Suprapubic skin (tissue), 4 donors: ENCODE results near the gene TAGLN2.

ENCODE experiments used
- CTCF ChIP-seq, 2 donors: fragments of 200-600 bp in 1 of 2; fragments of 450-650 bp in 1 of 2; sonication (generic) in 1 of 2; IDR thresholded peaks; one replicate each; pipeline ENCODE4 v1.5.1; 2016 to 2019; ENCODE audit warnings: antibody characterized with exemption in 2 of 2, mild to moderate bottlenecking in 1 of 2, moderate library complexity in 1 of 2
- POLR2A ChIP-seq, 2 donors: fragments of 450-650 bp; IDR thresholded peaks; one replicate each; pipeline ENCODE4 v1.6.1; 2017; ENCODE audit warnings: antibody characterized with exemption in 2 of 2, mild to moderate bottlenecking in 2 of 2, moderate library complexity in 2 of 2
- POLR2AphosphoS5 ChIP-seq, 3 donors: sonication (generic); formaldehyde crosslinking; IDR thresholded peaks; one replicate each; pipeline ENCODE4 v1.6.1; 2017; ENCODE audit warnings: antibody characterized with exemption in 3 of 3

GRCh38 chr1:159972443-159973205, 47.3 kb upstream of the TAGLN2 start:
- no peak for TF ChIP-seq CTCF (IDR thresholded peaks at IDR 0.05)
- TF ChIP-seq POLR2AphosphoS5 (IDR thresholded peaks at IDR 0.05): no peak
- TF ChIP-seq POLR2A (IDR thresholded peaks at IDR 0.05): no peak
